HG02571 (cell line): Measurements from ENCODE around the gene PCGF1.
A peak's percentile ranks its signal among the peaks of the same experiment; 100 is the strongest.

Experiments used
- ATAC-seq: cut with Tn5 transposase; IDR thresholded peaks from one replicate; pipeline ENCODE4 v1.9.1; 2021; ENCODE audit warnings: mild to moderate bottlenecking, moderate library complexity; ENCODE audit not compliant: unreplicated experiment

PCGF1 gene

DNA sequence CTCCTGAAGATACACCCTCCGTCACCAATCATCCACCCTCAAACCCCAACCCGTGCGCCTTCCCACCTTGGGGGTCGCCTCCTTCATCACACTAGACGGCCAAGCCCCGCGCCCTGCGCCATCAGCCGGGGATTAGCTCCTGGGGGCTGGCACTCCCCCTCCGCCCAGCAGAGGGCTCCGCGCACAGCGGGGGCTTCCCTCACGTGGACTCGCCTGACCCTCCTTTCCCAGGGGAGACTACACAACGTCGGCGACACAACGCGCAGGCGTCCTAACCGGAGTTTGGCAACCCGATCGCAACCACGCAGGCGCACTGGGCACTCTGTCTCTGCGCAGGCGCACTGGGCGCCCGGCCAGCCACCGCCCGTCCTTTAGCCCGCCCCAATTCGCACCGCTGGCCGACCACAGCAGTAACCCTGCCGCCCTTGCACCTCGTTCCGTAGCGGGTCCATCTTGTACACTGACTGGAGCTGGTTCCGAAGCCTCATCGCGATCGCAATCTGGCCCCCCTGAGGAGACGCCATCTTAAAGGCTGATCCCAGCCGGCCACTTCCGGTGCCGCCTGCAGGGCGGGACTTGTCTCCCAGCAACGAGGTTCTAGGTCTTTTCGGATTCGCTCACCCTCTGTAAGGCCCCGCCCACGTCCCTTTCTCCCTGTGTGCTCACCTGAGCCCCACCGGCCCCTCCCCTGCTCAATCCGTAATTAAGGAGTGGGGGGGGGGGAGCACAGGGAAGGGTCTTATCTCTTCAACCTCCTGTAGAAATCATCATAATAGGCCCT, at the start of gene PCGF1:
PCGF1 (minus strand) TSS at position 551 of the 781 bp plus-strand sequence; CDS start at position 524, 27 bp downstream.
- peak; percentile 87 for ATAC-seq

DNA sequence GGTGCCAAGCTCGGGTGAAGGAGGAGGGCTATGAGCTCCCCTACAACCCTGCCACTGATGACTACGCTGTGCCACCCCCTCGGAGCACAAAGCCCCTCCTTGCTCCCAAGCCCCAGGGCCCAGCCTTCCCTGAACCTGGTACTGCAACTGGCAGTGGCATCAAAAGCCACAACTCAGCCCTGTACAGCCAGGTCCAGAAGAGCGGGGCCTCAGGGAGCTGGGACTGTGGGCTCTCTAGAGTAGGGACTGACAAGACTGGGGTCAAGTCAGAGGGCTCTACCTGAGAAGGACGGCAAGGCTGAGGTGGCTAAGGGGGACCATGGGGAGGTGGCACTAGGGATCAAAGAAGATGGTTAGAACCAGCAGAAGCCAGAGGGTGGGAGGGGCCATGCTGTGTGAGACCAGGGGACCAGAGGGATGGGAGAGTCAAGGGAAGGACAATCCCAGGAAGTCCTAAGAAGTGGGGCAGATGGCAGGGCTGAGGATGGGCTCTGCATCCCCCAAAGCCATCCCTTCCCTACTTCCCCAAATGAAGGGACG, 49.4 kb upstream of the PCGF1 start:
- no peak for ATAC-seq

DNA sequence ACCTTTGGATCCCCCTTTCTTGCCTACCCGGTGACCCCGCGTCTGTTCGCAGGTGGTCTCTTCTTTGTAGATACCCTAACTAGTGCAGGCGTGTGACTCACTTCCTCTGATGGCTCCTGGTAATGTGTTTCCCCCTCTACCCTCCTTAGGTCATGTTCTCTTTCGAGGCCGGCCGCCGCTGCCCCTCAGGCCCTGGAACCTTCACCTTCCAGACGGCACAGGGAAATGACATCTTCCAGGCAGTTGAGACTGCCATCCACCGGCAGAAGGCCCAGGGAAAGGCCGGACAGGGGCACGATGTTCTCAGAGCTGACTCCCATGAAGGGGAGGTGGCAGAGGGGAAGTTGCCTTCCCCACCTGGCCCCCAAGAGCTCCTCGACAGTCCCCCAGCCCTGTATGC, 48.7 kb upstream of the PCGF1 start:
- no peak for ATAC-seq

DNA sequence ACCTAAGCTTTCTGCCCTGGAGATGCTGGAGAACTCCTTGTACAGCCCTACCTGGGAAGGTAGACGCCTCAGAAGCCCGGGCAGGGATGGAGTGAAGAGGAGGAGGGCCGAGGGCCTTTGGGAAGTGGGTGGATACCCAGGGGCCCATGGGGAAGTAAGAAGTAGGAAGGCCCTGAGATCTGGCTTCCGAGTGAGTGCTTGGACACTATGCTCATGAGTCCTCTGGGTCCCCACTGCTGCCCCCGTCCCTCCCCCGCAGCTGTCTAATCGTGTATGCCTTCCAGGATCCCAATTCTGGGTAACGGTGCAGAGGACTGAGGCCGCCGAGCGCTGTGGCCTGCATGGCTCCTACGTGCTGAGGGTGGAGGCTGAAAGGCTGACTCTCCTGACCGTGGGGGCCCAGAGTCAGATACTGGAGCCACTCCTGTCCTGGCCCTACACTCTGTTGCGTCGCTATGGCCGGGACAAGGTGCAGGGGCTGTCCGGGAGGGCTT, 48.2 kb upstream of the PCGF1 start:
- ATAC-seq: no peak

DNA sequence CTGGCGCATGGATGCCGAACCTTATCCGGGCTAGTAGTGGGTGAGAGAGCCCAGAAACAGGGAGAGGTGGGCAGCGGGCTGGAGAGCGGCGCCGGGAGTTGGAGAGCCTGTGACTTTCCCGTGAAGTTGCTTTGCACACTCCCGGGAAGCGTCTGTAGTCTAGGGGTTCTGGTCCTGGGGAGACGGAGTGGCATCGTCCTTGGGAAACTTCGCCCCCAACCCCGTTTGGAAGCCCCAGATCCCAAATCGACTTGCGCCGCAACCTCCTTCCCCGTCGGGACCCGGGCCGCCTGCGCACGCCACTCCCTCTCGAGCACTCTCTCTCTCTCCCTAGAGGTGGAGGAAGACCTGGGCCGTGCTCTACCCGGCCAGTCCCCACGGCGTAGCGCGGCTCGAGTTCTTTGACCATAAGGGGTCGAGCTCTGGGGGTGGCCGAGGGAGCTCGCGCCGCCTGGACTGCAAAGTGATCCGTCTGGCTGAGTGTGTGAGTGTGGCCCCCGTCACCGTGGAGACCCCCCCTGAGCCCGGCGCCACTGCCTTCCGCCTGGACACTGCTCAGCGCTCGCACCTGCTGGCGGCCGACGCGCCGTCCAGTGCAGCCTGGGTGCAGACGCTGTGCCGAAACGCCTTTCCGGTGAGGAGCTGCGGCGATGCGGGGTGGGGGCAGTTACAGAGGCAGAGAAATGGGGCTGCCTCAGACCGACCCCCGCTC, 47.5 kb upstream of the PCGF1 start:
- peak; percentile 38 for ATAC-seq

DNA sequence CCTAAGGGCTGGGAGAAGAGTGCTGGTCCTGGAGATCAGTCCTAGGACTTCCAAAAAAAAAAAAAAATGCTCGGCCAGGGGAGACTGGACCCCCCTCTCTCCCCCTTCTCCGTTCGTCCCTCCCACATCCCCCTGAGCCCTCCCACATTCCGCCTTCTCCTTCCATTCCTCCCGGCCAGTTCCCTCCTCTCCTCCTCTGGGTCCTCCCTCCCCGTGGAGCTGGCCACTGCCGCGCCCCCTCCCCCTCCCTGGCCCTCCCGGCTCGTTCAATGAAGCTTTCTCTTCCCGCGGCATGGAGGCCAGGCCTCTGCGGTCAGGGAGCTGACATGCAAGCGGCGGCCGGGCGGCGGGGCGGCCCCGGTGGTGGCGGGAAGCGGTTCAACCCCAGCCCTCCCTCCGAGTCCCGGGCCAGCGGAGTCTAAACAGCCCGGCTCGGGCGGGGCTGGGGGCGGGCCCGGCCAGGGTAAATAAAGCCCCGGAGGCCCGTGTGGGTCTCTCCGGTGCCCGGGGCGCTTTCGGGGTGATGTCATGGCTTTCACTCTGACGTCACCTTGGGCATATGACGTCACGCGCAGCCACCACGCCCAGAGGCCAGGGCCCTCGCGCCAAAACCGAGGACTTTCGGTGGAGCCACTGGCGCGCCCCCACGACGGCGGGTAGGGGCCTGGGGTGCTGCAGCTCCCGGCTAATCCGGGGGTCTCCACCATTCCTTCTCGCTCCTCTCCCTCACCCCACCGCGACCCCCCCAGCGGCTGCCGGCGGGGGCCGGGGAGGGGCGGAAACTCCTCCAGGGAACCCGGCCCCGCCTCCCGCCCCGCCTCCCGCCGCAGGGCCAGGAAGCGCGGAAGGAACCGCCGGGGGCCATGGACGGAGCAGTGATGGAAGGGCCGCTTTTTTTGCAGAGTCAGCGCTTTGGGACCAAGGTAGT, 46.7 kb upstream of the PCGF1 start, which contains the start of the genes DOK1 and LOXL3:
DOK1 (plus strand) TSS at position 829 of the 928 bp plus-strand sequence; CDS start at position 864, 35 bp downstream.
LOXL3 (minus strand) TSS at position 51 of the 928 bp plus-strand sequence. CDS start 1,308 bp downstream, outside the sequence.
- ATAC-seq: peak; percentile 55

- no peak for ATAC-seq
Measured at GRCh38 chr2:74552914-74553811, 45.7 kb upstream of the PCGF1 start.

- no peak for ATAC-seq
Measured at GRCh38 chr2:74551942-74552913, 44.7 kb upstream of the PCGF1 start.

GRCh38 chr2:74551530-74551929, 44.0 kb upstream of the PCGF1 start:
- ATAC-seq: no peak

DNA sequence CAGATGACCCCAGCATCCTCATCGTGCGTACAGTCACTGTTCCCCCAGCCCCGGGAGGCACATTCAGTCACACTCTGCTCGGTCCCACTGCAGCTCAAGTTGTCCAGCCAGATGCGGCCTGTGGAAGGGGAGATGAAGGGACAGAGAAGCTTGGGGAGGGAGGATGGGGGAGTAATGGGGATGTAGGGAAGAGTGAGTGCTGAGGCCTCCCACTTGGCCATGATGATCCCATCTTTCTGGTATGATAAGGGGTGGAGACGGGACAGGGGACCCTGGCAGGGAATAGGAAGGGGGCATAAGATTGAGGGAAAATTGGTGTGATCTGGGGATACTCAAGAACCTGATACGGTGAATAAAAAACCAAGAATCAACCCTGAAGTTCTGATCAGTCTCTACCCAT, 42.7 kb upstream of the PCGF1 start:
- no peak for ATAC-seq

DNA sequence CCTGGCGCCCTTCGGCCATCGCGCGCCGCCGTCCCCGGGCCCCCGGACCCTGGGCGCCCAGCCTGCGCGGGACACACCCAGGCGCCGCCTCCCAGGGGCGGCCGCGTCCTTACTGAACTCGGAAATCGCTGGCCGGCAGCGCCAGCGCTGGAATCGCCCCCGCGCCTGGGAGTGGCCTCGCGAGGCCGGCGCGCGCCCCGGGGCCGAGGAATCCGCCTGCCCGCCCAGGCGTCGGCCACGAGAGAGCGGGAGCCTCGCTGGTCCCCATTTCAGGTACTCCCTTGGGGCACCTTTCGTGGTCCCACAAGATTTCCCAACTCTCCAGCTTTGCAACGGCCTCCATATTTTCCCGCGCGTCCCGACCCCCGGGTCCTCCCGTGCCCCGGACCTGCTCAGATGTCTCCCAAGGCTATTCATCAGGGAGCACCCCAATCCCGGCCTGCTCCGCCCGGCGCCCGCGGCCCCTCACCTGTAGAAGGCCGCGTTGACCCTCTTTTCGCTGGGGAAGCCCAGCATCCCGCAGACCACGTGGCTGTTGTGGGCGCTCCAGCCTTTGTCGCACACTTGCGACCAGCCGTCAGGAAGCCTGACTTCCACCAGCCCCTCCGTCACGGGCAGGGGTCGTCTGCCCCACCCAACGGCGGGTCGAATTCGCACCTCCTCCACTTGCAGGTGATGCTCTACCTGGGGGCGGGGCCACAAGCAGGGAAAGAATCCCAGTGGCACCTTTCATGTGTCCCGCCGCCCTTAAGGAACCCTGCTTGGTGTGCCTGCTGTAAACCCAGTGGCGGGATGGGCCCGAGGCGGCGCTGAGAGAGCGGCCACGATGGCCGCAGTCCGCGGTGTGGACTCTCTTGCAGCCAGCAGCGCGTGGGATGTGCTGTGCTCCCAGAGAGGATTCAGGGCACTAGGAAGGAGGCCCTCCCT, 41.7 kb upstream of the PCGF1 start:
- ATAC-seq: no peak

DNA sequence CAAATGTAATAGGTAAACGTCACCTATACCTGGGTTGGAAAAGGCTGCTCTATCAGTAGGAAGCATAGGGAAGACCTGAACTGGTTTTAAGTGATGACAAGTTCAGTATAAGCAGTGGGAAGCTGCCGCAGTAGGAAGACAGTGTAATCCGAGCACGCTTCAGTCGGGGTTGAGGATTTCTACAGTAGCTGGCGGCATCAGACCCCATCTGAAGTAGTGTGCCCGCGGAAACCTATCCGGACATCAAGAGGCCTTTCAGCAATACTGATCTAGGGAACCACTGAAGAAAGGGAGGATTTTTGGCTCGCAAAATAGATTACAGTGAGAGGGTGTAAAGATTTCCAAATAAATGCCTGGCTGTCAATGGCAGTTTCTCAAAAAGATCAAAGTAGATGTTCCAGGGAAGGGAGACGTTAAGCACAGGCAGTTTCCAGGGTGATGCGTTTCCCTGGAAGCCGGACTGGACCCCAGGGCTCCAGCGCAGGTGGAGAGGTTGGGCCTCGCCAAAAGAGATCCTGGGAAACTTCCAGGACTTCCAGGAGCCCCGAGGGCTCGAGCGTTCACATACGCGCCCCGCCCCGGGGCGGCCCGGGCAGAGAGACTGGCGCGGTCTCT, 40.9 kb upstream of the PCGF1 start:
- ATAC-seq: no peak

- ATAC-seq: no peak
Measured at GRCh38 chr2:74546004-74546403, 38.5 kb upstream of the PCGF1 start.

DNA sequence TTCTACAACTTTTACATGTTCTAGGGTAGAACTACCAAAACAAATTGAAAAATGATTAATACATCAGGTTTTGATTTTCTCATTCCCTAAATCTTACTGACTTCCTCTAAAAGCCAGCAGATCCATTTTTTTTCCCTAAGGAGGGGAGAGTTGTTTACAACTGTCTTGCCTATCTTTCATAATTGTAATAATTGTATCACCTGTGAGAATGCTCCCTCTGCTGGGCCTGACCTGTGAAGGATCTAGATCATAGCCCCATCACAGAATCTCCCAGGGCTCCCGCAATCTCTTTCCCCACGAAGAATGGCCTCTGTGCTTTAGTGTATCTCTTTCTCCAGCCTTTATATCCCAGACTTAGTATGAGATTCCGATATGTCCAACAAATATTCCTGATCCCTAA, 37.1 kb upstream of the PCGF1 start:
- ATAC-seq: no peak

DNA sequence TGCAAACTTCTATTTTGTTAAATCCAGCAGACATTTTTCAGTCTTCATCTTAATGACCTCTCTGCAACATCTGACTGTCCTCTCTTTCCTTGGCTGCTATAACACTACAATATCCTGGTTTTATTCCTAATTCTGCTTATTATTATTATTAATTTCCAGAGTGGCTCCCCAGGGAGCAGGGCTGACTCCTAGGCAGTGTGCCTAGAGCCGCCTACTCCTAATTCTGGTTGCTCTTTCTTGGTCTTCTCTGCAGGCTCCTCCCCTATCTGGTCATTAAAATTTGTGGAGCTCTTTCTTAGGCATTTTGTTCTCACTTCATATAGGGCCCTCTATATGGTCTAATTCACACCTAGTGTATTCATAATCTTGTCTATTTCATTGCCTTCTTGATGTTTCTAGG, 35.5 kb upstream of the PCGF1 start:
- no peak for ATAC-seq

DNA sequence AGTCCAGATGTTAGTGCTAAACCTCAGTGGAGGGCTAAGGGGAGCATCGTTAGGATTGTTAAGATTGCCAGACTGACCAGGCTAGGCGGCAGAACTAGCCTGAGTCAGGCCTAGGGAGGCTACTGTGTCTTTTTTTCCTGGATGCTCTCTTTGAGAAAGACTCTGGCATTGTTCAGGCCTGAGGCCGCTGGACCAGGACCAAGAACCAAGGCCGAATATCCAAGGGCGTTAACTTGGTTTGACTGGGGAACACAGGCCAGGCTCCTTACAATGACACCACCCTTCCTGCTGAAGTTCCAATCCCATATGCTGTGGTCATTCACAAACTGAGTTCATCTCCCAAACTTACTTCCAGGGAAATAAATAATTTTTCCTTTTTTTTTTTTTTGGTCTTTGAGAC, 32.8 kb upstream of the PCGF1 start:
- no peak for ATAC-seq

DNA sequence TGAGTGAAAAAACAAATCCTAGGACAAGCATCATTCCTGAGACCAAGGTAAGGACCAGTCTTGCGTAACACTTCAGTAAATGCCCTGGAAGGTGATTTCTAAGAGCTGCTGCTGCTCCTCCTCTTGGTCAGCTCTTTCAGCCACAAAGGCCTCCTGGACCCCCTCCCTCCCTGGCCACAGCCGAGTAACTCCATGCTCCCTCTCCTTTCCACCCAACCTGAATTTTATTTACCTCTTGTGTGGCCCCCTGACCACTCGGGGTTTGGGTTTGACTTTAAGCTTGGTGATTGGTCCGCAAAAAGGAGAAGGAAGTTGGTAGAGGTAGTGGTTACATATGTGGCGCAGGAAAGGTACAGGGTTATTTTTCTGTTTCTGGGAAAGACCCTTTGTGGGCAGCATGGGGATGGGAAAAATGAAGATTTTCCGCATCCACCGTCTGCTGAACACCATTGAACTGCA, 31.4 kb upstream of the PCGF1 start:
- no peak for ATAC-seq
